Activated CD4-positive, alpha-beta memory T cell treated with anti-CD3 and anti-CD28 coated beads, Interleukin-2, amount 10 ng/mL, durations not matched to agents 7 days and 5 days (primary cell): ENCODE data around the gene DOCK9. TPM values are rescaled to one million over a fixed set of nuclear protein-coding genes. Genes with fewer than 3 reads are reported as not detected.

ENCODE experiments used
- CTCF ChIA-PET: fragments of 350-600 bp; sonication (Branson Sonifier 250); formaldehyde crosslinking; loops from one replicate; lab custom pipeline; 2021; ENCODE audit warnings: antibody characterized with exemption, inconsistent platforms; lab: Charles Lee
- POLR2A ChIA-PET: fragments of 350-600 bp; sonication (Branson Sonifier 250); formaldehyde crosslinking; loops from one replicate; lab custom pipeline; 2021; ENCODE audit warnings: antibody characterized with exemption; lab: Charles Lee
- DNase-seq: peaks from one replicate; pipeline ENCODE4 v3.0.0-alpha.2; 2020
- H3K27ac Mint-ChIP-seq: one replicate; pipeline ENCODE4 v1.8.0; 2021; ENCODE audit warnings: mild to moderate bottlenecking, mixed read lengths
- H3K27me3 Mint-ChIP-seq: one replicate; pipeline ENCODE4 v1.8.0; 2021; ENCODE audit warnings: mixed read lengths
- H3K36me3 Mint-ChIP-seq: one replicate; pipeline ENCODE4 v1.8.0; 2021; ENCODE audit warnings: low read depth, mixed read lengths
- H3K4me1 Mint-ChIP-seq: one replicate; pipeline ENCODE4 v1.8.0; 2021; ENCODE audit warnings: mixed read lengths
- H3K4me3 Mint-ChIP-seq: one replicate; pipeline ENCODE4 v1.8.0; 2021; ENCODE audit warnings: mild to moderate bottlenecking, mixed read lengths
- H3K9me3 Mint-ChIP-seq: one replicate; pipeline ENCODE4 v1.8.0; 2021; ENCODE audit warnings: mixed read lengths
- total RNA-seq, 2 experiments: library from RNA; stranded (reverse); gene quantifications; one replicate each; pipeline ENCODE4 v1.2.3, GENCODE V29; 2021

Gene DOCK9
- total RNA-seq, 2 experiments from 2014 or later, result 86.0 to 87.7 TPM

DNA sequence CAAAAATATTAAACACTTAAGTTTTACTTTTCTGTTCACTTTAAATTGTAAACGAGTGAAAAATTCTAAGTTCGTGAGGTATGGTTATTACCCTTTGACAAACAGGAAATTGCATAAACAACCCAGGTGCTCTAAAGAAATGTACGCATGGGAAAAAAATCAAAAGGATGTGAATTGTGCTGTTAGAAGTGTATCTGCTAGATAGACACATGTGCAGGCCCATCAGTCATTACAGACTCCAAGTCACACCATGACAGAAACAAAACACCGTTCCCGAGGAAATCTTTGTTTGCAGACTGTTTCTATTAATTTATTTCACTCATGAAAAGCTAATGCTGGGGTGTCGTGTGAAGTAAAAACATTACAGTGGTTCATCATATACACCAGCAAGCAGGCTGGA lies 17.0 kb upstream of the DOCK9 start:
- ChIA-PET POLR2A (interaction anchor here (1.0 kb wide), 1 partner anchor 9 kb away, joined by 3 read pairs; no protein-coding TSS in a partner anchor), CTCF (interaction anchor here (1.0 kb wide), 1 partner anchor 9 kb away, joined by 3 read pairs; no protein-coding TSS in a partner anchor)
- Mint-ChIP-seq H3K27ac (peak overlapping the region; percentile 63), H3K36me3 (peaks cover 26% of the 10 kb centered on the region), H3K27me3 (no peaks in the 10 kb centered on the region), H3K4me3 (no peak overlapping the region), H3K9me3 (peaks cover 8% of the 10 kb centered on the region), H3K4me1 (peaks cover 62% of the 10 kb centered on the region)
- DNase-seq, result no peak

DNA sequence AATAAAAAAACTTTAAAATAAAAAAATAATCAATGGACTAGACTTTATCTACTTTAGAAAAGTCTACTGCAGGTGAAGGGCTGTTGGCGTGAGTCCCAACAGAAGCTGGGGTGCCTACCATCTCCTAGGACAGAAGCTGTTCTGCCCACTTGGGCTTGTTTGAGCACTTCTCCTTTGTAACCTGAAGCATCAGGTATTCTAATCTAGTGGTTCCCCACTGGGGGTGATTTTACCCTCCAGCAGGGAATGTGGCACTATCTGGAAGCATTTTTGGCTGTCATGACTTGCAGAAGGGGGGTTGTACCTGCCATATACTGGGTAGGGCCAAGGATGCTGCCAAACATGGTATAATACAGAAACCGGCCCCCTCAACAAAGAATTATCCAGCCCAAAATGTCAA lies 16.2 kb upstream of the DOCK9 start:
- H3K4me1 Mint-ChIP-seq, result peaks cover 59% of the 10 kb centered on the region
- no peak overlapping the region for H3K4me3 Mint-ChIP-seq
- POLR2A ChIA-PET, result interaction anchor here (1.0 kb wide), 1 partner anchor 8 kb away, joined by 3 read pairs; no protein-coding TSS in a partner anchor
- H3K27ac Mint-ChIP-seq, result no peak overlapping the region
- peaks cover 8% of the 10 kb centered on the region for H3K9me3 Mint-ChIP-seq
- no peaks in the 10 kb centered on the region for H3K27me3 Mint-ChIP-seq
- peaks cover 28% of the 10 kb centered on the region for H3K36me3 Mint-ChIP-seq
- CTCF ChIA-PET, result no interaction called here
- no peak for DNase-seq

DNA sequence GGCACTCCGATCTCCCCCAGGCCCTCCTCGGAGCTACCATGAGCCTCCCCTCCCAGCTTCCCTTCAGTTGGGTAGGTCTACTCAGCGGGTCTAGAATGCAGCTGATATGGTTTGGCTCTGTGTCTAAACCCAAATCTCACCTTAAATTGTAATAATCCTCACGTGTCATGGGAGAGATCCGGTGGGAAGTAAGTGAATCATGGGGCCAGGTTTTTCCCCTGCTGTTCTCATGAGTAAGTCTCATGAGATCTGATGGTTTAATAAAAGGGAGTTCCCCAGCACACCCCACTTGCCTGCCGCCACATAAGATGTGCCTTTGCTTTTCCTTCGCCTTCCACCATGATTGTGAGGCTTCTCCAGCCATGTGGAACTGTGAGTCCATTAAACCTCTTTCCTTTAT lies 14.5 kb upstream of the DOCK9 start:
- no peak for DNase-seq
- H3K36me3 Mint-ChIP-seq, result peaks cover 33% of the 10 kb centered on the region
- CTCF ChIA-PET, result interaction anchor here (1.6 kb wide), 1 partner anchor 122 kb away, joined by 5 read pairs; no protein-coding TSS in a partner anchor
- POLR2A ChIA-PET, result no interaction called here
- no peak overlapping the region for H3K27ac Mint-ChIP-seq
- no peaks in the 10 kb centered on the region for H3K27me3 Mint-ChIP-seq
- H3K9me3 Mint-ChIP-seq, result peaks cover 8% of the 10 kb centered on the region
- no peak overlapping the region for H3K4me3 Mint-ChIP-seq
- peaks cover 45% of the 10 kb centered on the region for H3K4me1 Mint-ChIP-seq

DNA sequence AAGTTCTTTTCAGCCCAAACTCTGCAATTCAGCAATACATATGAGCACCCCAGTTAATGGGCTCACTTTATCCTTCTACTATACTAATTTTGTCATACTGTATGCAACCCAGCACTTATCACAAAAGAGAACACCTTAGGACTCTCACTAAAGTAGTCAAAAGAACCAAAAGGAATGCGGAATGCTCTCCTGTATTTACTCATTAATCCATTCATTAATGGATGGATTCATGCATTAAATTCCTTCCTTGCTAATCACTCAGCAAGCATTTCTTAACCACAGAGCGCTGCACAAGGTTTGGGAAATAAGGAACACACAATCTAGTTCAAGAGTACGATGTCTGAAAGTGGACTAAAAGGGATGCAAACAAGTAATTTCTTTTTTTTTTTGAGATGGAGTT lies 12.8 kb upstream of the DOCK9 start:
- Mint-ChIP-seq H3K4me3 (no peak overlapping the region), H3K9me3 (peaks cover 8% of the 10 kb centered on the region), H3K4me1 (peaks cover 33% of the 10 kb centered on the region), H3K27me3 (no peaks in the 10 kb centered on the region), H3K27ac (no peak overlapping the region), H3K36me3 (peaks cover 35% of the 10 kb centered on the region)
- ChIA-PET CTCF (no interaction called here), POLR2A (no interaction called here)
- DNase-seq, result no peak

DNA sequence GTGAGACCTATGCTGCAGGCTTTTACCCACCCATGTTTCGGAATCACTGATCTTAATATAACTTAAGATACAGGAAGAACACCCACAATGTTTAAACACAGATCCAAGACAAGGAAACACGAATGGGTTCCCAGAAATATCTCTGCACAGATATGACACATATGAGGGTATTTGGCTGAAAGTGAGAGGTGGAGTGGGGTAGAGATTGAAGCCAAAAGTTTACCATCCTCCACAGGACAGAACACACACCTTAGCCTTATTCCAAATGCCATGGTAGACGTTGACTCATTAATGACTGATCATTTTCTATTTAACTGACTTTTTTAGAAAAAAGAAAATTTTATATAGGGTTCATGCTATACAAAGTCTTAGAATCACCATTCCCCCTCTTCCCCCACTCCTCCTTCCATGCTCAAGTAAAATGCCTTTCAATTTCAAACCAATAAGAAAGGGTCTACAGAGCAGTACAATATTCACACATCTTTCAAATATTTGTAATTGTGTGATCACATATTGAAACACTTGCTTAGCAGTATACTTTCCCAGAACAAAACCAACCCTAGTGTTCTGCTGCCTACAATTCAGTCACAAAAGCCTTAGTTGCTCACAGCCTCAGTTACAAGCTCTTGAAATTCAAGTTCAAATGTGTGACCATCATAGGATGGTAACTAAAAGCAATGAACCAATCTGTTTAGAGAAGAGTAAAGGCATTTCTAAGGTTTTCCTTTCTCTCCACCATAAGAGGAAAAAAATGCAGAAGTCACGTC lies 11.8 kb upstream of the DOCK9 start:
- H3K27me3 Mint-ChIP-seq, result no peaks in the 10 kb centered on the region
- H3K4me1 Mint-ChIP-seq, result peaks cover 28% of the 10 kb centered on the region
- H3K9me3 Mint-ChIP-seq, result peaks cover 8% of the 10 kb centered on the region
- no peak overlapping the region for H3K4me3 Mint-ChIP-seq
- DNase-seq, result no peak
- H3K27ac Mint-ChIP-seq, result no peak overlapping the region
- peaks cover 32% of the 10 kb centered on the region for H3K36me3 Mint-ChIP-seq
- POLR2A ChIA-PET, result no interaction called here
- CTCF ChIA-PET, result no interaction called here

DNA sequence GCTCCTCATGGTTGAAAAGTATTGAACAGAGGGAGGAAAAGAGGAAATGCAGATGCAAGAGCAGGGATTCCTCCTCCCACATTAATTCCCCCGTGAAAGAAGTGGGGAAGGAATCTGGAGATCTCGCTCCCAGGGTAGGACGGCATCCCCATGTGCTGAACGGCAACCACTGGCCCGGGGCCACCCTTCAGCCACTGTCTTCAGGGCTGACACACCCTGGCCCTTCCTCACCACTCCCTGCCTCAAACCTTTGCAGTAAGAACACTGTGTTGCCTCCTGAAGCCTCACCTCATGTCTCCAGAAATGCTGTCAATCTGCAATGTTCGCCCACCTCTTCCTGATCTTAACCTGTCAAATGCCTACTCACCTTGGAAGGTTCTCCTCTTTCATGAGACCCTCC lies 10.9 kb upstream of the DOCK9 start:
- H3K36me3 Mint-ChIP-seq, result peaks cover 32% of the 10 kb centered on the region
- POLR2A ChIA-PET, result no interaction called here
- H3K4me3 Mint-ChIP-seq, result no peak overlapping the region
- peaks cover 27% of the 10 kb centered on the region for H3K4me1 Mint-ChIP-seq
- H3K9me3 Mint-ChIP-seq, result peaks cover 8% of the 10 kb centered on the region
- no peak for DNase-seq
- no peaks in the 10 kb centered on the region for H3K27me3 Mint-ChIP-seq
- CTCF ChIA-PET, result no interaction called here
- no peak overlapping the region for H3K27ac Mint-ChIP-seq

DNA sequence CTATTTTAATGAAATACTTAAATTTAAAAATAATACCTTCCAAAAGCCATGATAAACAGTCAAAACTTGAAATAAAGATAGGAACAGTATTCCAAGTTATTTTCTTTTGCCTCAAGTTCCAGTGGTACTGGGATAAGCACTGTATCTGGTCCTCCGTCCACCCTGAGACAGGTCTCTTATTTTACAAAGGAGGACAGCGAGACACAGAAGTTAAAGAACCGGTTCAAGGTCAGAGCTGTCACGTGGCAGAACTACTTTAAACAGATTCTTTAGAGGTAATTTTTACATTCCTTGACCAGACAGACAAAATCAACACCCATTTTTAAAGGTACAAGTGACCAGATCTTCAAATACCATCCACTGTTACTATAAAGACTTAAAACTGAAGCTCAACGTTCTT lies 10.4 kb upstream of the DOCK9 start:
- no peak for DNase-seq
- Mint-ChIP-seq H3K27ac (no peak overlapping the region), H3K36me3 (peaks cover 30% of the 10 kb centered on the region), H3K27me3 (no peaks in the 10 kb centered on the region), H3K4me1 (peaks cover 26% of the 10 kb centered on the region), H3K9me3 (peaks cover 8% of the 10 kb centered on the region), H3K4me3 (no peak overlapping the region)
- ChIA-PET POLR2A (no interaction called here), CTCF (no interaction called here)

DNA sequence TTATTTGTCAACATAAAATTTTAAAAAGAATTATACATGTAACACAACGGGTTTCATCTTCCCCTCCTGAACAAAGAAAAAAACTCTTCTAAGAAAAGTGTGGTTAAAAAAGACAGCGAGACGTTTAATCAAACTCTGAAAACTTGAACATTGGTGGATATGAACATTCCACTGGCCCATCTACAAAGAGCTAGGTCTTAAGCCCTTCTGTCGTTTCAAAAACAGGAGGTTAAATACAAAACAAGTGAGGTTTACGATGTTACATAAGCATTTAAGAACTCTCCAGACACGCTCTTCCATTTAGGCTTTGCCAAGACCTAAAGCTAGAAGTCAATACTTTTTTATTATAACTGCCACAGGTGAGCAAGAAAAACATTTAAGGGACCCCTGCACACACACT lies 9.4 kb upstream of the DOCK9 start:
- no peak overlapping the region for H3K4me3 Mint-ChIP-seq
- H3K36me3 Mint-ChIP-seq, result peaks cover 24% of the 10 kb centered on the region
- POLR2A ChIA-PET, result no interaction called here
- no peaks in the 10 kb centered on the region for H3K27me3 Mint-ChIP-seq
- H3K4me1 Mint-ChIP-seq, result peaks cover 29% of the 10 kb centered on the region
- peaks cover 8% of the 10 kb centered on the region for H3K9me3 Mint-ChIP-seq
- CTCF ChIA-PET, result interaction anchor here (1.3 kb wide), 1 partner anchor 15 kb away, joined by 3 read pairs; no protein-coding TSS in a partner anchor
- no peak overlapping the region for H3K27ac Mint-ChIP-seq
- no peak for DNase-seq

DNA sequence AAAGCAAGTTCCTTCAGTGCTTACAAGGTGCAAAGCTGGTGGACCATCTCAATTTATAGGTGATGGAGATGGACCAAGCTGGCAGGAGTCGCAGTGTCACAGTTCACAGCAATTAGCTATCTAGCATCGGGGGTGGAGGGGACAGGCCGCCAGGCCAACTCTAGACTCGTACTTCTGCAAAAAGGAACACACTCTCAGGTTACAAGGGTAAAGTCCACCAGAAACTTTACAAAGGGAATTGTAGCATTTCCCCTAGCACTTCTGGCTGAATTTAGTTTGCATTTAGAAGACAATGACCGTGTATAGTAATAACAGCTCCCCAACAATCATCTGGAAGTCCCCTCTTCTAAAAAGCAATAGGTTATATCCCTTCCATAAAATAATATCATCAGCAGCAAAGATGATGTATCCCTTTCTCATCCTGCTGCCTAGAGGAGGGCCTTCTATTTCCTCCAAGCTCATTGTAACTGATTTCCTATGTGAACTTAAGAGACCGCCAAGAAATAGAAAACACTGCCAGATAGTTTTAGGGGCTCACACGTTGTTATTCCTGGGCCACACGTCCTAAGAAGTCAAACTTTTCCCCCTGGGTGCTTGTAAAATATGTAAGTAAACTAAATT lies 8.5 kb upstream of the DOCK9 start:
- DNase-seq, result no peak
- Mint-ChIP-seq H3K9me3 (peaks cover 8% of the 10 kb centered on the region), H3K4me1 (peaks cover 39% of the 10 kb centered on the region), H3K36me3 (peaks cover 21% of the 10 kb centered on the region), H3K27me3 (no peaks in the 10 kb centered on the region), H3K27ac (no peak overlapping the region), H3K4me3 (no peak overlapping the region)
- ChIA-PET POLR2A (interaction anchor here (0.5 to 0.9 kb wide), 3 partner anchors 8 to 91 kb away, joined by 3 read pairs; no protein-coding TSS in a partner anchor), CTCF (interaction anchor here (0.8 to 1.5 kb wide), 2 partner anchors 9 to 117 kb away, joined by 3 to 4 read pairs; no protein-coding TSS in a partner anchor)

DNA sequence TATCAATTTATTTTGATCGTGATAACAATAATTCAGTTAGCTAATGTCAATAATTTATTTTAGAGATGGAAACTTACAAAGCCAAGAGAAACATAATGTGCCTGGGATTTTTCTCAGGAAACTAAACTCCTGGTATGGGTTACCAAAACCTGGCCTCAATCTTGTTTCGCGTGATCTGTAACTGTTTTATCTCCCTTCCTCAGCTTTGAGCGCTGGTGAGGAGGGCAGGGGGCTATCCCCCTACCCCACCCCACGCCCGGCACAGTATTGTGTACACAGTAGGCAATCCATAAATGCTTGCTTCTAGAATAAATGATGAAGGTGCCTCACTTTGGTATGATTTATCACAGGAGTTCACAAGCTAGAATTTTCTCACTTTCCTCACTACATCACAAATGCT lies 7.7 kb upstream of the DOCK9 start:
- ChIA-PET CTCF (interaction anchor here (0.7 to 1.5 kb wide), 3 partner anchors 10 to 116 kb away, joined by 3 to 7 read pairs (median 4); no protein-coding TSS in a partner anchor), POLR2A (interaction anchor here (0.7 to 0.9 kb wide), 2 partner anchors 9 to 21 kb away, joined by 3 read pairs; no protein-coding TSS in a partner anchor)
- H3K27me3 Mint-ChIP-seq, result no peaks in the 10 kb centered on the region
- H3K36me3 Mint-ChIP-seq, result peaks cover 18% of the 10 kb centered on the region
- H3K4me1 Mint-ChIP-seq, result peaks cover 43% of the 10 kb centered on the region
- no peak overlapping the region for H3K27ac Mint-ChIP-seq
- H3K9me3 Mint-ChIP-seq, result peaks cover 5% of the 10 kb centered on the region
- H3K4me3 Mint-ChIP-seq, result no peak overlapping the region
- DNase-seq, result no peak

DNA sequence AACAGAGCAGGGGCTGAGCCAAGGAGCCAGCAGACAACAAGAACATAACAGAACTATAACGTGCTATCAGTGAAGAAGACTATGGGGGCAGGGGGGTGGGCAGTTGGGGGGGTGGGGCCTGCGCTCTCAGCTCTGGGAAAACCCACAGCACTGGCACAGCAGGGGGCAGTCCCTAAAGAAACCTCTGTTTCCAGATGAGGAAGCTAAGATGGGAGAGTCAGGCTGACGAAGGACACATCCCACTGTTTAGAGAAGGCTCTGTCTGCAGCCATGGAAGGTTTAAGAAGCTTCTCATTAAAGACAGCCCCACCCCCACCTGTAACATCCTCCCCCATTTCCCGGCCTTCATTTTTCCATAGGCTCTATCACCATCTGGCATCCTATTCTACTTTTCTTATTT lies 7.1 kb upstream of the DOCK9 start:
- ChIA-PET POLR2A (interaction anchor here (0.7 to 0.9 kb wide), 2 partner anchors 9 to 20 kb away, joined by 3 read pairs; no protein-coding TSS in a partner anchor), CTCF (interaction anchor here (0.7 to 1.5 kb wide), 2 partner anchors 62 to 116 kb away, joined by 4 to 7 read pairs; no protein-coding TSS in a partner anchor)
- peaks cover 39% of the 10 kb centered on the region for H3K4me1 Mint-ChIP-seq
- no peaks in the 10 kb centered on the region for H3K9me3 Mint-ChIP-seq
- H3K4me3 Mint-ChIP-seq, result no peak overlapping the region
- DNase-seq, result no peak
- H3K27ac Mint-ChIP-seq, result no peak overlapping the region
- H3K36me3 Mint-ChIP-seq, result peaks cover 12% of the 10 kb centered on the region
- no peaks in the 10 kb centered on the region for H3K27me3 Mint-ChIP-seq

DNA sequence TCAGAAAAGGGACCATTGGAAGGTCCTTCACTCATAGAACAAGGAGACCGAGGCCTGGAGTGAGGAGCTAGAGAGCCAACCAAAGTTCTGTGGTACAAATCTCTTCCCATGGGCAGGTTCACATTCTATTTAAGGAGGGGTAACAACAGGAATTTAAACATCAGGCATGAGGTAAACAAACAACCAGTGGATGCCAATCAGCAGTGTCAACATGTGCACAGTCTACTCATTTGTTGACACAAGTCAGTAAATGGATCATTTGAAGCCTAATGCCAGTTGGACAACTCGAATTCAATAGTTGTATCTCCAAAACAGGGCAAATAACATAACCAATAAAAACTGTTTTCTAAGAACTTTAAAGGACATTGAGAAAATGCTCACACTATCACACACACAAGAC lies 6.3 kb upstream of the DOCK9 start:
- H3K27me3 Mint-ChIP-seq, result no peaks in the 10 kb centered on the region
- H3K27ac Mint-ChIP-seq, result no peak overlapping the region
- no peak for DNase-seq
- ChIA-PET POLR2A (no interaction called here), CTCF (no interaction called here)
- H3K4me1 Mint-ChIP-seq, result peaks cover 33% of the 10 kb centered on the region
- H3K9me3 Mint-ChIP-seq, result no peaks in the 10 kb centered on the region
- H3K36me3 Mint-ChIP-seq, result peaks cover 9% of the 10 kb centered on the region
- H3K4me3 Mint-ChIP-seq, result no peak overlapping the region

DNA sequence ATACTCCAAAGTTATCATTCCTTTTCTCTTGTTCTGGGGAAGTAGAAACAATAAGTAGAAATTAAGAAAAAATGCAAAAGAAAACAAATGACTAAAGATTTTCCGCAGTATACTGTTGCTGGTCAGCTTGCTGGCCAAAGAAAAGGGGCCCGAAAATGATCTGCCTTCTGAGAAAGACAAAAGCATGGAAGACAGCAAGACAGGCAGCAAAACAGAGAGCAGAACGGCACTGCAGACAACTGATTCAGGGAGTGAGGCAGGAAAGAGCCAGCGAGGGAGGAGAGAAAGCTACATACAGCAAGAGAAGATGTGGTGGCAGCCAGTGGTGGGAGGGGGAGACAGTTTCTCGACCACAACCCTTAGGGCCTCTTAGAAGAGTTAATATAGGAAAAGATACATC lies 5.3 kb upstream of the DOCK9 start:
- Mint-ChIP-seq H3K9me3 (no peaks in the 10 kb centered on the region), H3K36me3 (peaks cover 5% of the 10 kb centered on the region), H3K27ac (no peak overlapping the region), H3K27me3 (no peaks in the 10 kb centered on the region), H3K4me3 (no peak overlapping the region), H3K4me1 (peaks cover 31% of the 10 kb centered on the region)
- CTCF ChIA-PET, result no interaction called here
- no peak for DNase-seq
- POLR2A ChIA-PET, result no interaction called here
